IPS DF 19.7 (cell line): ENCODE results near the gene CALN1.
"Not testable (repeated sequence)": the region's sequence is repeated elsewhere in the genome, so short reads cannot be mapped to it uniquely, and the experiment has no call there.

Experiments
- DNase-seq: peaks from one replicate; pipeline ENCODE4 v3.0.0-alpha.2; 2013; ENCODE audit warnings: low read depth, low spot score

CALN1 gene

GRCh38 chr7:72268090-72268489, 144.0 kb downstream of the CALN1 start:
- no peak for DNase-seq

DNA sequence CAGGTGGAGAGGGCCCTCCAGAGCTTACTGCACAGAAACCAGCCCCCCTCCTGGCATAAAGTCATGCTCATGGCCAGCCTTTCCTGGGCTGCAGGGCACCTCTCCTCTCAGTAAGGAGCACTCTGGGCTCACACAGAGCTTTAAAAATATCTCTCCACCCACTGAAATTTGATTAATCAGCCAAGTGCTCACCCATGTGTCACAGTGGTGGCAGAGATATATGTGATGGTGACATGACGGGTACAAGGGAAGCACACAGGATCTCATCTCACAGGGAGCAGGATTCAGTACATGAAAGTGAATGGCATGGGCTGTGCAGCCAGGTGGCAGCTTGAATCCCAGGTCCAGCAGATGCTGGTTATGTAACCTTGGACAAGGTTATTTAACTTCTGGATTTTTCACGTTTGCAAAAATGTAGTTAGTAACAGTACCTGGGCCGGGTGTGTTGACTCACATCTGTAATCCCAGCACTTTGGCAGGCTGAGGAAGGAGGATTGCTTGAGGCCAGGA, 144.8 kb downstream of the CALN1 start:
- no peak for DNase-seq

- DNase-seq: no peak
These were observed 145.4 kb downstream of the CALN1 start for GRCh38 chr7:72266771-72267170.

- peak; percentile 69 for DNase-seq
These were observed 146.8 kb downstream of the CALN1 start for GRCh38 chr7:72265071-72265904.

DNA sequence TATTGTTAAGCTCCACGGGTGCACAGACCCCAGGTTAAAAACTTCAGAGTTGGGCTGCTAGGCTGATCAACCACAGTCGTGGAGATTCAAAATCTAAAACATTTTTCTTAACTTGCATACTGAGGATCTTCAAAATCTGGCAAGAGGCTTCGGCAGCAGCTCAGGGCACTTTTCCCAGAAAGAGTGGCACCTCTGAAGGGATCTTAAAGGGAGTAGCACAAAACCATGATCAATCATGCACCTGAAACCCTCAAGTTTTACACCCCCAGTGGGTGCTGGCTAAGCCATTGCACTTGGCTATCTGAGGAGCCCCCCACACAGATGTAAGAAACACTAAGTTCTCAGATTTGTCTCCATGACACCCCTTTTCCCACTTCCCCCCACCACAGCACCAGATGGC, 151.7 kb downstream of the CALN1 start:
- DNase-seq: no peak

DNA sequence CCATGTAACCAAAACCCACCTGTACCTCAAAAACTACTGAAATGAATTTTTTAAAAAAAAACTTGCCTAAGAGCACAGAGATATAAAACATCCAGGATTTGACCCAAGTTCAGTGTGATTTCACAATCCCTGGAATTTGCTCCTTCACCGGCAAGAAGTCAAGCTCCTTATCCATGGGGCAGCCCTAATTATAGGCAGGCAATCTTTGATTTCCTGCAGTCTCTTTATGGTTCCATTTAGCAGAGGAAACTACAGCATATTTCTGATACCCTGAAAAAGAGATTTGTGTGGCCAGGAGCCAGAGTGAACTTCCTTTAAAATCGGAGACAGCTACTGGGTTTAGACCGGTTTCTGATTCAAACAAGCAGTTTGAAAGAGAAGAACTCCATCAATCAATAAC, 154.1 kb downstream of the CALN1 start:
- DNase-seq: no peak

- no peak for DNase-seq
These were observed 157.7 kb downstream of the CALN1 start for GRCh38 chr7:72254455-72254854.

- no peak for DNase-seq
These were observed 163.0 kb downstream of the CALN1 start for GRCh38 chr7:72249106-72249505.

DNA sequence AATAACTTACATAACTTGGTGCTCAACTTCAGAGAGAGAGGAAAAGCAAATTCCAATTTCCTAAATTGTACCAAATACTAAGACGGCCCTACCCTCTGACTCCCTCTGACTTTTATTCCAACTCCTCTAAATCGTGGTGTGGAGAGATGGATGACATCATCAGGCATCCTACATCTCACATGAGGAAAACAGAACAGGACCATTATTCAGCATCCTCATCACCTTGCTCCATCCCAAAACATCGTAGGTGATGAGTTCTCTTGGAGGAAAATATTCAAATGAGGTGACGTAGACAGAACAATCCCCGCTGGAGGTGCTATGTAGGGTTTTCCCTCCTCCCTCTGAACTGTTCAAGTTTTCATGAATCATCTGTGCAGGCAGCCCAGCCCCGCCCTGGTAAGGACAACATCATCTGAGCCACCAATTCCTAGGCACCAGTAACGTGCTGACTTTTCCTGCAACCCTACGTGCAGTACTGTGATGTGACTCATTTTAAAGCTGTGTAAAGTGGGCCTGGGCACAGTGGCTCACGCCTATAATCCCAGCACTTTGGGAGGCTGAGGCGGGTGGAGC, 167.2 kb downstream of the CALN1 start:
- no peak for DNase-seq

GRCh38 chr7:72243329-72243728, 168.8 kb downstream of the CALN1 start:
- DNase-seq: no peak

DNA sequence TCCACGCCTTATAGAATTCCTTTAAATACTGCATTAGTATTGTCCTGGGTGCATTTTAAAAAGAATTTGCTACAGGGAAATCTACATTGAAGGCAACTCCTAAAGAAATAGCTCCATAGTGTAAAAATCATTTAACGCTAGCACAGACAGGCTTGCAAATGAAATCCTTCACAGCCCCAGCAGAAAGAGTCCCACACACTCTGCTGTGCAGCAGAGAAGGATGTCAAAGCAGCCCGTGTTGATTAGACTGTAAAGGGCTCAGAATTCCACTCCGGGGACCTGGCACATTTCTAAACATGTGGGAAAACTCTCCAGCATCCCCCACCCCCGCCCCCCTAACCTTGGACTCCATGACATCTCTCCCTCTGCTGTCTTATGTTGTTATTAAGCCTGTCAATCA, 176.8 kb downstream of the CALN1 start:
- no peak for DNase-seq

- DNase-seq: no peak
These were observed 178.1 kb downstream of the CALN1 start for GRCh38 chr7:72234086-72234485.

DNA sequence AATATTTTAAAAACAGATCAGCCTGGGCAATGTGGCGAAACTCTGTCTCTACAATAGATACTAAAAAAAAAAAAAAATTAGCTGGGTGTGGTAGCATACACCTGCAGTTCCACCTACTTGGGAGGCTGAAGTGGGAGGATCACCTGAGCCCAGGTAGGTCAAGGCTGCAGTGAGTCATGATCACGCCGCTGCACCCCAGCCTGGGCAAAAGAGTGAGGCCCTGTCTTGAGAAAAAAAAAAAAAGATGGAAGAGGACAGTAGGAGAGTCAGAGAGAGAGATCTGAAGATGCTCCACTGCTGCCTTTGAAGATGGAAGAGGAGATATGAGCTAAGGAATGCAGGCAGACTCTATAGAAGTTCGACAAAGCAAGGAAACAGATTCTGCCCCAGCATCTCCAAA, 181.9 kb downstream of the CALN1 start:
- DNase-seq: no peak

GRCh38 chr7:72223351-72223750, 188.8 kb downstream of the CALN1 start:
- DNase-seq: no peak

- DNase-seq: no peak
These were observed 190.0 kb downstream of the CALN1 start for GRCh38 chr7:72222136-72222535.

DNA sequence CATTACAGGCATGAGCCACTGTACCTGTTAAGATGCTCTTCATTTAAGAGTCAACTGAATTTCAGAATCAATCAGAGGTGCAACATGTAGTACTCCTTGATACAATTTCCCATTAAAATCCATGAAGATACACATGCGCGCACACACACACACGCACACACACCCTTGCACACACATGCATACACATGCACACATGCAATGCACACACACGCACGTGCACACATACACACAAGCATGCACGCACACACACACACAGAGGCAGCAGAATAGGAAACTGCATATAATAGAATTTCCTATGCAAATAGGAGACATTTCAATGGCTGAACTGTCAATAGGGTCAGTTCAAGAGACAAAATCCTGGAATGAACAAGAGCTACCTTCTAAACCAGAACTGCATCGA, 192.6 kb downstream of the CALN1 start:
- DNase-seq: no peak

- no peak for DNase-seq
These were observed 195.0 kb downstream of the CALN1 start for GRCh38 chr7:72217151-72217550.

DNA sequence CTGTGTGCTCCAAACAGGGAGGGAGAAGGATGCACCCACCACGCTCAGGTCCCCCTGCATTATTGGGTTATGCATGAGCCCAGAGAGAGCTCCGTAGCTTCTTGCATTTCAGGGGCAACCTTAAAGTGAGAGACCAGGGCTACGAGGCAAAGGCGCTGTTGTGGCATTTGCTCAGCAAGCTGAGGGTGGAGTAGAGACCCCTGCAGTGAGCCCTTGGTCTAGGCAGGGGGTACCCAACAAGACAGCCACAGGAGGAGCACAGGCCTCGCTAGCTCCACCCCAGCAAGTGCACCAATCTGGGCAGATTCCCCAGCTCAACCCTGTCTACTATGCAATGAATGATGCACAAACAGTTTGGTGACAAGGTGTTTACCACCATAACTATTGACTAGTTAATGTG, 198.4 kb downstream of the CALN1 start:
- no peak for DNase-seq

DNA sequence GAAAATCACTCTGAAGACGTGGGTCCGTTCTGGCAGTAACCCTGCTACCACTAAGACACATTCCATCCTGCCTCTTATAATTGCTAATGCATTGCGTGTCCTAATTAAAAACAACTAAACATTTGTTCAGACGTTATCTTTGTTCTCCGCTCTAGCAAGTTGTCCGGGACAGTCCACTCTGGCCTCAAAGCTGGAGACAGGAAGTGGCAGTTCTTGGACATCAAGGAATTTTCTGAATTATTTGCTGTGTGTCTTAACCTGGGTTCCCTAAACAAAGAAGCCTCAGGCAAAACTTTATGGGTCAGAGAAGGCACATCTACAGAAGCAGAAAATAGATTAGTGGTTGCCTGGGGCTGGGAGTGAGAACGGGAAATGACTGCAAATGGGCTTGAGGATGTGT, 199.1 kb downstream of the CALN1 start:
- DNase-seq: no peak

- no peak for DNase-seq
These were observed 201.0 kb downstream of the CALN1 start for GRCh38 chr7:72211175-72211574.

GRCh38 chr7:72209006-72209405, 203.1 kb downstream of the CALN1 start:
- DNase-seq: not testable (repeated sequence)

- DNase-seq: no peak
These were observed 216.0 kb downstream of the CALN1 start for GRCh38 chr7:72196176-72196575.

DNA sequence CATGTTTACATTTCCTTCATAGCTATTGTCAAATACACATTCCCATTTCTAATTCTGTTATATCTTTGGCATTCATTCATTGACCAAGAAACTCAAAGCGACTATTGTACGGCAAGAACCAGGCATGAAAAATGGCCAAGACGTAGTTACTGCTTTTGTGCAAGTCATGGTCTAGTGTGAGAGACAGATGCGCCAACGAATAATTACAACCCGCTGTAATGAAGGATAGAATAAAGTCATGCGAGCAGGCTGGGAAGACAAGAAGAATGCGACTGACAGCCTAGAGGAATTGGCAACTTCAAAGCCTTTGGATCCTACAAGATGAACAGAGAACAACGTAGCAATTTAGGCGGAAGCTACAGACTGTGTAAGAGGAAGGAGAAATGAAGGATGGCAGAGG, 221.2 kb downstream of the CALN1 start:
- DNase-seq: no peak
